ENCODE results near the gene ADAMTSL1. TPM values are rescaled to one million over a fixed set of nuclear protein-coding genes. Genes with fewer than 3 reads are reported as not detected.

The ADAMTSL1 gene
- total RNA-seq, 1 donor, result 0.10 TPM

GRCh38 chr9:18452276-18452675, 21.7 kb upstream of the ADAMTSL1 start:
- Histone ChIP-seq H3K27me3 (ENCODE audit: insufficient read depth, low read length) (no peaks in the 10 kb centered on the region), H3K4me1 (ENCODE audit: insufficient read depth, low read length) (no peaks in the 10 kb centered on the region), H3K4me3 (ENCODE audit: low read length) (no peak overlapping the region), H3K9me3 (ENCODE audit: low read depth, low read length) (no peaks in the 10 kb centered on the region)

- Histone ChIP-seq H3K4me1 (ENCODE audit: insufficient read depth, low read length) (no peaks in the 10 kb centered on the region), H3K27me3 (ENCODE audit: insufficient read depth, low read length) (no peaks in the 10 kb centered on the region), H3K9me3 (ENCODE audit: low read depth, low read length) (no peaks in the 10 kb centered on the region), H3K4me3 (ENCODE audit: low read length) (no peak overlapping the region)
Observed at GRCh38 chr9:18456624-18457237, 17.2 kb upstream of the ADAMTSL1 start.

GRCh38 chr9:18457510-18457909, 16.4 kb upstream of the ADAMTSL1 start:
- no peak overlapping the region for H3K4me3 ChIP-seq (ENCODE audit: low read length)
- H3K4me1 ChIP-seq (ENCODE audit: insufficient read depth, low read length), result no peaks in the 10 kb centered on the region
- H3K27me3 ChIP-seq (ENCODE audit: insufficient read depth, low read length), result no peaks in the 10 kb centered on the region
- no peaks in the 10 kb centered on the region for H3K9me3 ChIP-seq (ENCODE audit: low read depth, low read length)

- Histone ChIP-seq H3K4me3 (ENCODE audit: low read length) (no peak overlapping the region), H3K27me3 (ENCODE audit: insufficient read depth, low read length) (no peaks in the 10 kb centered on the region), H3K4me1 (ENCODE audit: insufficient read depth, low read length) (no peaks in the 10 kb centered on the region), H3K9me3 (ENCODE audit: low read depth, low read length) (no peaks in the 10 kb centered on the region)
Observed at GRCh38 chr9:18459962-18460584, 13.9 kb upstream of the ADAMTSL1 start.

- Histone ChIP-seq H3K27me3 (ENCODE audit: insufficient read depth, low read length) (no peaks in the 10 kb centered on the region), H3K4me3 (ENCODE audit: low read length) (no peak overlapping the region), H3K9me3 (ENCODE audit: low read depth, low read length) (no peaks in the 10 kb centered on the region), H3K4me1 (ENCODE audit: insufficient read depth, low read length) (no peaks in the 10 kb centered on the region)
Observed at GRCh38 chr9:18461496-18461895, 12.5 kb upstream of the ADAMTSL1 start.

GRCh38 chr9:18463991-18464390, 10.0 kb upstream of the ADAMTSL1 start:
- Histone ChIP-seq H3K9me3 (ENCODE audit: low read depth, low read length) (no peaks in the 10 kb centered on the region), H3K27me3 (ENCODE audit: insufficient read depth, low read length) (no peaks in the 10 kb centered on the region), H3K4me1 (ENCODE audit: insufficient read depth, low read length) (no peaks in the 10 kb centered on the region), H3K4me3 (ENCODE audit: low read length) (no peak overlapping the region)

GRCh38 chr9:18466101-18466500, 7.9 kb upstream of the ADAMTSL1 start:
- Histone ChIP-seq H3K27me3 (ENCODE audit: insufficient read depth, low read length) (no peaks in the 10 kb centered on the region), H3K4me3 (ENCODE audit: low read length) (no peak overlapping the region), H3K9me3 (ENCODE audit: low read depth, low read length) (no peaks in the 10 kb centered on the region), H3K4me1 (ENCODE audit: insufficient read depth, low read length) (no peaks in the 10 kb centered on the region)

- Histone ChIP-seq H3K27me3 (ENCODE audit: insufficient read depth, low read length) (no peaks in the 10 kb centered on the region), H3K4me1 (ENCODE audit: insufficient read depth, low read length) (no peaks in the 10 kb centered on the region), H3K4me3 (ENCODE audit: low read length) (no peak overlapping the region), H3K9me3 (ENCODE audit: low read depth, low read length) (no peaks in the 10 kb centered on the region)
Observed at GRCh38 chr9:18467696-18468095, 6.3 kb upstream of the ADAMTSL1 start.

GRCh38 chr9:18472435-18472834, 1.5 kb upstream of the ADAMTSL1 start:
- H3K4me1 ChIP-seq (ENCODE audit: insufficient read depth, low read length), result no peaks in the 10 kb centered on the region
- H3K4me3 ChIP-seq (ENCODE audit: low read length), result no peak overlapping the region
- no peaks in the 10 kb centered on the region for H3K9me3 ChIP-seq (ENCODE audit: low read depth, low read length)

GRCh38 chr9:18472841-18473251, 1.1 kb upstream of the ADAMTSL1 start:
- no peak overlapping the region for H3K4me3 ChIP-seq (ENCODE audit: low read length)
- H3K27me3 ChIP-seq (ENCODE audit: insufficient read depth, low read length), result peaks cover 4% of the 10 kb centered on the region
- H3K9me3 ChIP-seq (ENCODE audit: low read depth, low read length), result no peaks in the 10 kb centered on the region
- no peaks in the 10 kb centered on the region for H3K4me1 ChIP-seq (ENCODE audit: insufficient read depth, low read length)

More at GRCh38 chr9:18472435-18472834, 1.5 kb upstream of the ADAMTSL1 start:
- H3K27me3 ChIP-seq (ENCODE audit: insufficient read depth, low read length), result peaks cover 4% of the 10 kb centered on the region

GRCh38 chr9:18474783-18475182, 830 bp downstream of the ADAMTSL1 start:
- H3K27me3 ChIP-seq (ENCODE audit: insufficient read depth, low read length), result peaks cover 4% of the 10 kb centered on the region
- H3K4me1 ChIP-seq (ENCODE audit: insufficient read depth, low read length), result no peaks in the 10 kb centered on the region
- H3K4me3 ChIP-seq (ENCODE audit: low read length), result no peak overlapping the region
- H3K9me3 ChIP-seq (ENCODE audit: low read depth, low read length), result no peaks in the 10 kb centered on the region

GRCh38 chr9:18477121-18477660, 3.2 kb downstream of the ADAMTSL1 start:
- Histone ChIP-seq H3K27me3 (ENCODE audit: insufficient read depth, low read length) (peaks cover 4% of the 10 kb centered on the region), H3K4me1 (ENCODE audit: insufficient read depth, low read length) (no peaks in the 10 kb centered on the region), H3K9me3 (ENCODE audit: low read depth, low read length) (no peaks in the 10 kb centered on the region), H3K4me3 (ENCODE audit: low read length) (no peak overlapping the region)

GRCh38 chr9:18477719-18478118, 3.8 kb downstream of the ADAMTSL1 start:
- Histone ChIP-seq H3K4me1 (ENCODE audit: insufficient read depth, low read length) (no peaks in the 10 kb centered on the region), H3K4me3 (ENCODE audit: low read length) (no peak overlapping the region), H3K27me3 (ENCODE audit: insufficient read depth, low read length) (peaks cover 4% of the 10 kb centered on the region), H3K9me3 (ENCODE audit: low read depth, low read length) (no peaks in the 10 kb centered on the region)

GRCh38 chr9:18478501-18479361, 4.8 kb downstream of the ADAMTSL1 start:
- H3K9me3 ChIP-seq (ENCODE audit: low read depth, low read length), result no peaks in the 10 kb centered on the region
- H3K4me3 ChIP-seq (ENCODE audit: low read length), result no peak overlapping the region
- peaks cover 4% of the 10 kb centered on the region for H3K27me3 ChIP-seq (ENCODE audit: insufficient read depth, low read length)
- H3K4me1 ChIP-seq (ENCODE audit: insufficient read depth, low read length), result no peaks in the 10 kb centered on the region

GRCh38 chr9:18479405-18479804, 5.5 kb downstream of the ADAMTSL1 start:
- peaks cover 2% of the 10 kb centered on the region for H3K27me3 ChIP-seq (ENCODE audit: insufficient read depth, low read length)
- H3K9me3 ChIP-seq (ENCODE audit: low read depth, low read length), result no peaks in the 10 kb centered on the region
- no peaks in the 10 kb centered on the region for H3K4me1 ChIP-seq (ENCODE audit: insufficient read depth, low read length)
- H3K4me3 ChIP-seq (ENCODE audit: low read length), result no peak overlapping the region

All from mononuclear cell (primary cell).